GM18907 (cell line): ENCODE data around the gene NNT.
"Not testable (repeated sequence)": the region's sequence is repeated elsewhere in the genome, so short reads cannot be mapped to it uniquely, and the experiment has no call there.

Experiments used
- ATAC-seq: cut with Tn5 transposase; IDR thresholded peaks from one replicate; pipeline ENCODE4 v1.9.1; 2021; ENCODE audit warnings: mild to moderate bottlenecking, moderate library complexity; ENCODE audit not compliant: unreplicated experiment

Gene NNT

GRCh38 chr5:43602461-43603343 lies at the start of gene NNT:
Gene NNT (plus strand): TSS chr5:43603180. CDS start chr5:43609196, 6,016 bp downstream.
- peak; percentile 79 for ATAC-seq

GRCh38 chr5:43553381-43553780 lies 49.6 kb upstream of the NNT start:
- ATAC-seq = no peak

- no peak for ATAC-seq
Measured at GRCh38 chr5:43554497-43554896, 48.5 kb upstream of the NNT start.

GRCh38 chr5:43555895-43556606 lies 46.9 kb upstream of the NNT start:
- ATAC-seq = peak; percentile 36

- peak; percentile 95 for ATAC-seq
Measured at GRCh38 chr5:43556607-43556856, 46.4 kb upstream of the NNT start.

GRCh38 chr5:43556857-43557542 lies 46.0 kb upstream of the NNT start, which contains the start of gene PAIP1:
Gene PAIP1 (minus strand): TSS chr5:43557077. CDS start chr5:43556846, 231 bp downstream.
- peak; percentile 81 for ATAC-seq

- no peak for ATAC-seq
Measured at GRCh38 chr5:43560128-43560527, 42.9 kb upstream of the NNT start.

GRCh38 chr5:43561356-43561755 lies 41.6 kb upstream of the NNT start:
- no peak for ATAC-seq

- ATAC-seq = no peak
Measured at GRCh38 chr5:43563321-43563720, 39.7 kb upstream of the NNT start.

GRCh38 chr5:43564289-43564850 lies 38.6 kb upstream of the NNT start:
- no peak for ATAC-seq

GRCh38 chr5:43565043-43565442 lies 37.9 kb upstream of the NNT start:
- ATAC-seq = no peak

GRCh38 chr5:43567967-43568366 lies 35.0 kb upstream of the NNT start:
- no peak for ATAC-seq

- no peak for ATAC-seq
Measured at GRCh38 chr5:43569236-43569746, 33.7 kb upstream of the NNT start.

GRCh38 chr5:43570450-43571158 lies 32.4 kb upstream of the NNT start:
- ATAC-seq = no peak

GRCh38 chr5:43571237-43571636 lies 31.7 kb upstream of the NNT start:
- no peak for ATAC-seq

GRCh38 chr5:43572357-43572756 lies 30.6 kb upstream of the NNT start:
- ATAC-seq = no peak

GRCh38 chr5:43573058-43573457 lies 29.9 kb upstream of the NNT start:
- ATAC-seq = no peak

GRCh38 chr5:43580402-43581210 lies 22.4 kb upstream of the NNT start:
- not testable (repeated sequence) for ATAC-seq

GRCh38 chr5:43581398-43581797 lies 21.6 kb upstream of the NNT start:
- ATAC-seq = no peak
